Stimulated activated CD4-positive, alpha-beta T cell treated with anti-CD3 and anti-CD28 coated beads, Interleukin-12 subunit alpha, Interleukin-12 subunit beta, amount 100 ng/mL, for 24 hours (primary cell): ENCODE measurements around the gene RAB11A.

Experiments used
- DNase-seq, 2 experiments: peaks; one replicate each; pipeline ENCODE4 v3.0.0-alpha.2; 2020; ENCODE audit warnings: low read depth in 2 of 2

The RAB11A gene

DNA sequence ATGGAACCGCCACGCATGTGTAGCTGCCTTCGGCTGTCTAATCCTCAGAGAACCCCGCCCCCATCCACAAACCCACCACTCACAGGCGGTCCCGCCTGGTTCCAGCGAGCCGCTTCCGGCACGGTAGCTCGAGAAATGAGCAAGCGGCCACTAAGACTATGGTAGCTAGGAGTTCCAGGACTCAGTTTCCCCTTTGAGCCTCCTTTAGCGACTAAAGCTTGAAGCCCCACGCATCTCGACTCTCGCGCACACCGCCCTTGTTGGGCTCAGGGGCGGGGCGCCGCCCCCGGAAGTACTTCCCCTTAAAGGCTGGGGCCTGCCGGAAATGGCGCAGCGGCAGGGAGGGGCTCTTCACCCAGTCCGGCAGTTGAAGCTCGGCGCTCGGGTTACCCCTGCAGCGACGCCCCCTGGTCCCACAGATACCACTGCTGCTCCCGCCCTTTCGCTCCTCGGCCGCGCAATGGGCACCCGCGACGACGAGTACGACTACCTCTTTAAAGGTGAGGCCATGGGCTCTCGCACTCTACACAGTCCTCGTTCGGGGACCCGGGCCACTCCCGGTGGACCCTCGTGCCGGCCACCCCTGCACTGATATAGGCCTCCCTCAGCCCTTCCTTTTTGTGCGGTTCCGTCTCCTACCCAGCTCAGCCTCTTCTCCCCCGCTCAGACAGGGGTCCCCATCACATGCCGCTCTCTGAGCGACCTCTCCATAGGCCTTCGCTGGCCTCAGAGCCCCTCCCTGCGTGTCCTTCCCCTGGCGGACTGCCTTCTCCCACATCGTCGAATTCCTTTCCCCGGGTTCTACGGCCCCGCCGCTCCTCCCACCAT is at the start of gene RAB11A:
Gene RAB11A, plus strand, starts transcription at position 366 of the 828 bp plus-strand sequence. Its CDS starts 95 bp downstream, at position 461.
- peak; percentile 90 for DNase-seq

DNA sequence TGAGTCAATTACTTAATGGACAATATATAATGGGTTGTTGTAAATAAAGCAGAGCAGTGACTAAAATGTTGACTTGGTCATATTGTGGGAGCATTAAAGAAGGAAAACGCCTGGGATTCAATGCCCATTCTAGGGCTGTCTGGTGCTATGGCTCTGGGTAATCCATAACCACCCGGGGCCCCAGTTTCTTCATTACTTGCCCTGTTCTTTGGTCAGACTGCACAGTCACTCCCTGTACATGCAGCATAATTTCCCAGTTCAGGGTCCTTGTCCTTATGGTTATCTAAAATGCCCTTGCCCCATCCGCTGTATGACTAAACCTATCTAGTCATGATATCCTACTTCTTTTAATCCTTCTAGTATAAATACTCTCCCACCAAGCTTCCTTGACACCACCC is 49.7 kb upstream of the RAB11A start:
- DNase-seq: no peak

DNA sequence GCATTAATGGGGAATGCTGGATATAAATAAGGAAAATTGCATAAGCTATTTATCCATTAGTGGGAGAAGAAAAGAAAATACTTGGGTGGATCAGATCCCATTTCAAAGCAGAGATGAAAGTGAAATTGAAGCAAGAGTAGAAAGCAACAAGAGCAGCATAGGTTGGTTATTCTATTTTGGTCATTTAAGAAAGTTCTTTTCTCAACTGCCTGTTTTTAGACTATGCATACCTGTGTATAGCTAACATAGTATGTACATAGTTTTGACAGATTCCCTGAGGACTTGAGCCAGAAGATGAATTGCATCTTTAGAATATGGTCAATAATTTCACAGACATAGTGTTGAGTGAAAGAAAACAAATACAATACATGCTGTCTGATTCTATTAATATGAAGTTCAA is 48.2 kb upstream of the RAB11A start:
- DNase-seq: no peak

DNA sequence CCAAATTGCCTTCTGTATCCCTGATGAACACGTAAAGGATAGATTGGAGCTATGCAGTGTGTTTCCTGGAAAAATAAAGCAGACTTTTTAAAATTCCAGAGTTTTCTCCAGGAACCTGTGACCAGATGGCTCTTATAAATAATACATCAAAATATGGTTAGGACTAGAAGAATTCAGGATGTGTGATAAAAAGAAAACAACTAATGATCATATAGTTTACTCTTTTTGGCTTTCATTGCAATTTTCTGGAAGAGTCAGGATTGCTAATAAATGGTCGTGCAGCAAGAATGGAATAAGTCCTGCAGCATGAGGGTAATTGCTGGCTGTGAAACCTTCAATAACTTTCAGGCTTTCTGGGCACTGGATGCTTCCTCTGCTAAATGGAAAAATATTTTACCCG is 47.0 kb upstream of the RAB11A start:
- no peak for DNase-seq

DNA sequence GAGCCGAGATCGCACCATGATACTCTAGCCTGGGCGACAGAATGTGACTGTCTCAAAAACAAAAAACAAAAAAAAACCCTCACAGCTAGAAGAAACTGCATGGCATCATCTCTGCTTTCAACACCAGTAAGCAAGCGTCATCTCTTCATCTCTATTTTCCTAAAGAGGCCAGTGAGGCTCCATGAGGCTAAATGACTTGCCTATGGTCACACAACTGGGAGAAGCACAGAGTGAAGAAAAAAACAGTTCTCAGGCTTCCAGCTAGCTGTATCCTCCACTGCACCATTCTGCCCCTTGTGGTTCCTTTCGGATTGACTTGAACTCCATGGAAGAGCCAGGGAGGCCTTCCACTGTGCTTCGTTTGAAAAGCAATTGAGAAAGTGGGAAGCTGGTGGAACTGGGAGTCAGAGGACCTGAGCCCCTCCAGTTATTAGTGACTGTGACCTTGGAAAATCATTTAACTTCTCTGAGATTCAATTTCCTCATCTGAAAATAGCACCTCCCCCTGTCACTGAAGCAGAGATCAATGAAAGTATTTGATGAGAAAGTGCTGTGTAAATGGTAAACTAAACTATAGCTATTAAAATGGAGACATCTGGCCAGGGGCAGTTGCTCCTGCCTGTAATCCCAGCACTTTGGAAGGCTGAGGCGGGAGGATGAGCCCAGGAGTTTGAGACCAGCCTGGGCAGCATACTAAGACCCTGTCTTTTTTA is 45.1 kb upstream of the RAB11A start:
- DNase-seq: no peak

DNA sequence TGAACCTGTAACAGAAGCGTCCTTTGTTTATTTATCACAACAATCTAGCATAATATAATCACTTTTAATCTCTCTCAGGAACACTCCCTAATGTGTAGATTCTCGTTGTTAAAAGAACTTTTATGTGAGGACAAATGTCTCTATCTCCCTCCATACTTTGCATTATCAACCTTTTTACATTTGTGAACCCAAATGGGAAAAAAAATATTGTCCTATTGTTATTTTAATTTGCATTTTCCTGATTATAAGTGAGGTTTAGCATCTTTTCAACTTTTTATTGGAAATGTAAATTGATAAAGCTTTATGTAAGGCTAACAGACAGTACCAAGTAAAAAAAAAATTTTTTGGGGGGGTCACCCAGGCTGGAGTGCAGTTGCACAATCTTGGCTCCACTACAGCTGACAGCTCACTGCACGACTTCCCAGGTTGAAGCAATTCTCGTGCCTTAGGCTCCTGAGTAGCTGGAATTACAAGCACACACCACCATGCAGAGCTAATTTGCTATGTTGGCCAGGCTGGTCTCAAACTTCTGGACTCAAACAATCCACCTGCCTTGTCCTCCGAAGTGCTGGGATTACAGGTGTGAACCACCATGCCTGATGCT is 44.2 kb upstream of the RAB11A start:
- no peak for DNase-seq

DNA sequence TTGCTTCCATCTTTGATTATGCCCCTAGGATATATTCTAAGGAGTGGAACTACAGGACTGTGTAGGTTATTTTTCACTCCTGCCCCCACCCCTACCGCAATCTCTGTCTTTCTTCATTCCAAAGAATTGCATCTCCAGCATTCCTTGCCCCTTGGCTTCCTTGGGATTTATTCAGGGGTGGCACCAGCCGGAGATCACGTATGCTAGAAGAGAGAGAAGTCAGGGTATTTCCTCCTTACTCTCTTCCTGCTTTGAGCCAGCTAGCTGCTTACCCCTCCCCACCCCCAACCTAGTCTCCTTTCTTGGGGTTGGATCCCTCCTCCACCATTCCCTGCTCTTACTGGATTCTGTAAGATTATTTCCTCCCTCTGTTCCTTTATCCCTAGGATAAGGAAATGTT is 42.2 kb upstream of the RAB11A start:
- no peak for DNase-seq

DNA sequence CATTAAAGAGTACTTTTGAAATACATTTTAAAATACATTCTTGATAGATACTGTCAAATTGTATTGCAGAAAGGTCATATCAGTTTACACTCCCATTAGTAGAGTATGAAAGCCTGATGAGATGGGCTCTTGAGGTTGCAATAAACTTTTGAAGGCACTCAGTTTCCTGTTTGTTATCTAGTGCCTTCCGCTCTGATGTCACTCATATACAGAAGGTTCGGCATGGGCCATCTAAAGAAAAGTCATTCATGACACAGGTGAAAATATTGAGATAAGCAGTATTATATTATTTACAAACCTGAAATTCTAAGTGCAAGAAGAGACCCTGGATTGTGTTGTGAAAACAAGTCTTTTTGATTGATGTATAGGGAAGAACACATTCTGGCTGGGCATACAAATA is 40.7 kb upstream of the RAB11A start:
- DNase-seq: no peak

DNA sequence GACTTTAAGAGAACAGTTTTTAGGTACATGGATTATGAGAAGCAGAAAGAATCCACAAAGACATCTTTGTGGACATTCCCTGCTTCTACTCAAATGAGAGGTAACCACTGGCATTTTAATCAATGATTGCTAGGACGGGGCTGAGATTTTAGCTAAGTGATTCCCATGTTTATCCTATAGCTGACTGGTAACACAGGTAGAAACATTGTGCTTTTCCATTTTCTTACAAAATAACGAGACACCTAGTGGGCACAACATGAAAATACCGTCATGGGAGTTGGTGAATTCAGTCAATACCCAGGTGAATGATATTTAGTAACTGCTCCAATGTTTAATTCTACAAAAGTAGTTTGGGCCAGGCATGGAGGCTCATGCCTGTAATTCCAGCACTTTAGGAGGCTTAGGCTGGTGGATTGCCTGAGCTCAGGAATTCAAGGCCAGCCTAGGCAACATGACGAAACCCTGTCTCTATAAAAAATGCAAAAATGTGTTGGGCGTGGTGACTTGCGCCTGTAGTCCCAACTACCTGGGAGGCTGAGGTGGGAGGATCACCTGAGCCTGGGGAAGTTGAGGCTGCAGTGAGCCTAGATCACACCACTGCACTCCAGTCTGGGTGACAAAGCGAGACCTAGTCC is 40.0 kb upstream of the RAB11A start:
- DNase-seq: no peak

DNA sequence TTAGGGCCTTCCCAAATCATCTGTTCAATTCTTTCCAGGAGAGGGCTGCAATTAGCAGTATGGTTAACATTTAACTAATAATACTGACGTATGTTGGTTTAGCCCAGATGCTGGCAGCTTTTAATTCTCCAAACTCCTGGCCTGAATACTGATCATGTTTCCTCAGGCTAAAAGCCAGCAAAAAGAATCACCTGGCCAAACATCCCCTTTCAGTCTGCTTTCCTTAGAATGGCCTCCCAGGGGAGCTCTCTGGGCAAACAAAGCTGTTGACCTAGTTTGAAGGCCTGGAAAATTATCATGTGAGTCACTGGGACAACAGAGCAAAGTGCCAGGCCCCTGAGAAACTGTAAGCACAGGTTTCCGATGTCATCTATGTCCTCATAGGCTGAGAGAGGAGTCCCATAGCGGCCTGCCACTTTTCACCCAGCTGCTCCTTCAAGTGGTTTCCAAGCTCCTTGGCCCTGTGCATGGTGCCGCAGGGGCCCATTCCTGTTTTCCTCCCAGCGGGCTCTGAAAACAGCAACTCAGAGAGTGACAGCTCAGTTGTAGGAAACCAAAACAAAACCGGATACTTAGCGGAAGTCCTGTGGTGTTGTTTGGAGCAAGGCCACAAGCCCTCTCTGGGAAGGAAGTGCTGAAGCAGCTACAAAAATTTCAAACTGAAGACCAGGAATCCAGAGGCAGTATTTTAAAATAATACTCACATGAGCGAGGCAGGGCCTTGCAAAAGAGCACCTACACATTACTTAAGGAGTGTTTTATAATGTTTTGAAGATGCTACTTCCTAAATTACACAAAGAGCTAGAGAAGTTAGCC is 36.5 kb upstream of the RAB11A start:
- peak; percentile 26 to 32 for DNase-seq

DNA sequence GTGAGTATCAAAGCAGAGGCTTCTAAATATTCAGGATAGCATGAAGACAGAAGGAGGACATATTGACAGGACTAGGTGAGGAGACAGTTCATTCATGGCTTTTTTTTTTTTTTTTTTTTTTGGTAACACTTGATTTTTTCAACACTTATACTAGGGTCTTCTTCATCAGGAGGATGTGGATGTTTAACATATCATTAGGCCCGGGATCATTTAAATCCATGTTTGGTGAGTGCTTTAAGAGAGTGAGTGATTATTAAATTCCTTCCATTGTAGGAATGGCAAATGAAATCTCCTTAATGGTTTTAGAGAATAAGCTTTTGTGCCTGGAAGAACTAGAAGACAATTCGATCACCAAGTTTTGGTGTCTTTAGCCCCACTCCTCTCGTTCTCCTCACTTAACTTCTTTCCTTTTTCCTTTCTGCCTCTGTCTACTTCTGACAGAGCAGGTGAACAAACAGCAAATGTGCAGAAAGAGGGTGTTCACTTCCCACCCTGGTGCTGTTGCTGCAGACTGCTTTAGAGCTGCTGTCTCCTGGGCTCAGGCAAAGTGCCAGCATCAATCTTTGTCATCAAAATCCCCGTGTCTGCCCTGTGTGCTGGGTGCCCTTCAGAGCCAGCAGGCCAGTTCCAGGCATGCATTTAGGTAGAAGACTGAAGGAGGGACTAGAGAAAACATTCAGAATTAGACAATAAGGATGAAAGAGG is 35.6 kb upstream of the RAB11A start:
- no peak for DNase-seq

DNA sequence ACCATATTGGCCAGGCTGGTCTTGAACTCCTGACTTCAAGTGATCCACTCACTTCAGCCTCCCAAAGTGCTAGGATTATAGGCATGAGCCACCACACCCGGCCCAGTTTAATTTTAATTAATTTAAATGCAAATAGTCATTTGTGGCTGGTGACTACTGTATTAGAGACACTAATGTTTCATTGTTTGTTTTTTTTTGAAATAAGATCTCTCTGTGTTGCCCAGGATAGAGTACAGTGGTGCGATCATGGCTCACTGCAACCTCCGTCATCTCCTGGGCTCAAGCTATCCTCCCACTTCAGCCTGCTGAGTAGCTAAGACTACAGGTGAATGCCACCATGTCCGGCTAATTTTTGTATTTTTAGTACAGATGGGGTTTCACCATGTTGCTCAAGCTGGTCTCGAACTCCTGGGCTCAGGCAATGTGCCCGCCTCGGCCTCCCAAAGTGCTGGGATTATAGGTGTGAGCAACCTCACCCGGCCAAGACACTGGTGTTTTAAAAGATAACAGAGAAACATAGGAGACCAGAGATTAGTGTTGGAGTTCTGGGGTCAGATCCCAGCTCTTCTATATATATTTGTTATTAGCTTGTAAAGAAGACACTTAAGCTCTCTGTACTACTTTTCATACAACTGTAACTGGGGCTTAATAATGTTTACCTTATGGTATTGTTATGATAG is 34.5 kb upstream of the RAB11A start:
- DNase-seq: no peak

DNA sequence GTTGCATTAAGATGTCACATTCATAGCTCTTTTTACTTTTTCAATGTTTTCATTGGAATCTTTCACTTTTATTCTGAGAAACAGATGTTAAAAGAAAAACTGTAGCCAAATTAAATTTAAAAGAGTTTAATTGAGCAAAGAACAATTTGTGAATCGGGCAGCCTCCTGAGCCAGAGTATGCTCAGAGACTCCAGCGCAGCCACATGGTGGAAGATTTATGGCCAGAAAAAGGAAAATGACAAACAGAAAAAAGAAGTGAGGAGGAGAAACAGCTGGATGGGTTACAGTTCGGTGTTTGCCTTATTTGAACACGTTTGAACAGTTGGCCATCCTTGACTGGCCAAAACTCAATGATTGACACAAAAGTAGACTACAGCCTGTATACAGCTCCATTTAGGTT is 33.8 kb upstream of the RAB11A start:
- no peak for DNase-seq

DNA sequence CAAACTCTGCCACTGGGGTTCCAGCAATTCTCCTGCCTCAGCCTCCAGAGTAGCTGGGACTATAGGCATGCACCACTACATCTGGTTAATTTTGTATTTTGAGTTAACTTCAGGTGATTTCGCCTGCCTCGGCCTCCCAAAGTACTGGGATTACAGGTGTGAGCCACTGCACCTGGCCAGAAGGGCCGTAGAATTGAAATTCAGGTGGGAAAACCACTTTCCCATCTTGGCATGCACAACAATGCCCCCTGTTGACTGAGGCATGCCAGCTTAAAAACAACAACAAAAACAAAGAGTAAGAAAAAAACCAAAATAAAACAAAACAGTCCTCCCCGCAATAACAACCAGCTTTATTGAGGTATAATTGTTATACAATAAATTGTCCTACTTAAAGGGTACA is 32.6 kb upstream of the RAB11A start:
- DNase-seq: no peak

DNA sequence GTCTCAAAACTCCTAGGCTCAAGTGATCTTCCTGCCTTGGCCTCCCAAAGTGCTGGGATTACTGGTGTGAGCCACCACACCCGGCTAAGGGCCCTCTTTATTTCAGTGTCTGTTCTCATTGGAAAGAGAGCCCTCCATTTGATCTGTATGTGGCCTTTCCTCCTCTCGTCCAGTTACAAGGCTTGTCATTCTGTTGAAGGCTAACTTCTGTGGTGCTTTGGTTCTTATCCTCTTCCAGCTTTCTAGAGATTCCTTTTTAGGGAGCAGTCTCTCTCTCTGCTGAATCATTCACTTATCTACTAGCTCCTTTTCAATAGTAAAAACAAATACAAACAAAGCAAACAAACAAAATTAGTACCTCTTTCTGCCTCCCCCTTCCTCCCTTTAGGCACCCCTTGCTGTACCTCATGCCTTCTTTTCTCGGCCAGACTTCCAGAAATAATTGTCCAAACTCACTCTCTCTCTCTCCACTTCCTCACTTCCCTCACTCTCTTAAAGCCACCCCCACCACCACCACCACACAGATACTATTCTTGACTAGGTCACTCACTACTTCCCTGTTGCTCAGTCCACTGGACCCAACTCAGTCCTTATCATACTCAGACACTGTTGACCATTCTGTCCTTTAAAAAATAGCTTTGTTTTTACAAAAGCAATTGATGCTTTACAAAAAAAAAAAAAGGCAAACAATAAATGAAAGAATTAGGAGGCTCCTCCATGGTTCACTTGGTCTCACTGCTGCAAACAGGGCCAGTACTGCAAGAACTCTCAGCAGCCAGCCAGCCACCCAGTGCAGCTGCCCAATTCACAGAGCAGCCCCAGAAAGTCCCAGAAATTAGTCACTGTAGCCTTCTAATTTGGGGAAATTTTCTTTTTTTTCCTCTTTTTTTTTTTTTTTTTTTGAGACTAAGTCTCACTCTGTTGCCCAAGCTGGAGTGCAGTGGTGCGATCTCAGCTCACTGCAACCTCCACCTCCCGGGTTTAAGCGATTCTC is 31.7 kb upstream of the RAB11A start:
- DNase-seq: no peak

DNA sequence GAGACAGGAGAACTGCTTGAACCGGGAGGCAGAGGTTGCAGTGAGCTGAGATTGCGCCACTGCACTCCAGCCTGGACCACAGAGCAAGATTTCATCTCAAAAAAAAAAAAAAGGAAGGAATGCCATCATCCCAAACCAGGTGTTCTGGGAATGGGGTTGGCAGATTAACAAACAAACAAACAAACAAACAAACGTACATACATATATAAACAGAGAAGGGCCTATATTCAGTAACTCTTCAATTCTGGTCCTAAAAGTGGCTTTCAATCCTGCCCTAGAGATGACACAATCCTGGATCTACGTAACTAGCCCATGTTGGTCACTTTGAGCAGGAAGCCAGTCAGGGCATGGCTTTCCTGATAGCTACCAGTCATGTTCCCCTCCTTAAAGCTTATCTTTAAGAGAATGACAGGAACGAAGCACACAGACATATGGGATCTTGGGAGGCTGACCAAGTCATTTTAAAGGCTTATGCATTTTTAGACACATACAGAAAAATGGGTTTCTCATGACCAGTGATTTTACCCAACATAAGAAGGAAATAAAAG is 29.9 kb upstream of the RAB11A start:
- no peak for DNase-seq

DNA sequence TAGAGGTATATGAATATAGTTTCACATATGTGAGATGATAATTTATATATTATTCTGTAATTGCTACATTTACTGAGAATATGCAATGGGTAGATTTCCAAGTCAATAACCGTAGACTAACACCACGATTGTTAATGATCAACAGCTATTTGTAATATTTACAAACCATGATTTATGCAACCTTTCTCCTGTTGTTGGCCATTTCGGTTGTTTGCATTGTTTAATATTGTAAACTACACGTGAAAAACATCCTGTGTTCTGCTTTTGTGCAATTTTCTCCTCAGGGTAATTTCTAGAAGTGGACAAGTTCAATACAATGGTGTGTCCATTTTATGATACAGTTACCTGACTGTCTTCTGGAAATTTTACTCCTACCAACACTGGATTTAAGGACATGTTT is 29.3 kb upstream of the RAB11A start:
- DNase-seq: no peak

DNA sequence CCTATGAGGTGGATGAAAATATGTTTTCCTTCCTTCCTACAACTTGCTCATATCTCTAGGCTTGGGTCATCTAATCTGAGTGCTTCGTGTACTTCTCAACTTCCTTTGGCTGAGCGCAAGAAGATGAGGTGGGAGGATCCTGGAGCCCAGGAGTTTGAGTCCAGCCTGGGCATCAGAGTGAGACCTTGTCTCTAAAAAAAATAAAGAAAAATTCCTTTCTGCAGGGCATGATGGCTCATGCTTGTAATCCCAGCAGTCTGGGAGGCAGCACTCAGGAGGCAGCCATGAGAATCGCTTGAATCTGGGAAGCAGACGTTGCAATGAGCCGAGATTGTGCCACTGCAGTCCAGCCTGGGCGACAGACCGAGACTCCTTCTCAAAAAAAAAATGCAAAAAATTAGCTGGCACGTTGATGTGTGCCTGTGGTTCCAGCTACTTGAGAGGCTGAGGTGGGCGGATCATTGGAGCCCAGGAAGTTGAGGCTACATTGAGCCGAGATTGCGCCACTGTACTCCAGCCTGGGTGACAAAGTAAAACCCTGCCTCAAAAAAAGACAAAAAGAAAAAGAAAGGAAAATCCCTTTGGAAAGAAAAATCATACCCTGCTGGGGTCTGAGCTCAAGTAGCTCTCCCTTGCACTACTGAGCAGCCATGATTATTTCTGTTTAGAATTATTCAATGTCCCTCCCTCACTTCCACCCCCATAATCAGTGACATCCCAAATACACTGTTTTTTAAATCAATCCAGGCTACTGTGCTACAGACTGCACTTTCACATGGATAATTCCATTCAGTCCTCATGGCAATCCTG is 28.0 kb upstream of the RAB11A start:
- no peak for DNase-seq
